ENCODE results near the gene SHISA9.

SHISA9 gene

DNA sequence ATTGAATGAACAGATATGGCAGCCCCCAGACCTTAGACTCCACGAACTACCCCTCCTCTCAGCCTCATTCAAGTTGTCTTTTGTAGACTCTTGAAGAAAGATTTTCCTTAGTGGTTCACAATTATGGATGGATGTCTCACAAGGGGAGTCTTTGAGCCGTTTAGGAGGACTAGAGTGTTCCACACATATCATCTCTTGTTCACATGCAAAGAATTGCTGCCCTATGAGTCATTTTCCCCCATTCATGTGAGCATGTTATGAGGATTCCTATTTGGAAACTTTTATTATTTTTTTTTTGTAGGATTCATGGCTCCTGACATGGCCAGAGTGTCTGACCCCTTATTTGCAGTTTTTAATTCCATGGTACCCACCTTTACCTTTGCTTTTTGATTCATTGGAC is 237.1 kb downstream of the SHISA9 start:
- TF ChIP-seq, protein P1, sequence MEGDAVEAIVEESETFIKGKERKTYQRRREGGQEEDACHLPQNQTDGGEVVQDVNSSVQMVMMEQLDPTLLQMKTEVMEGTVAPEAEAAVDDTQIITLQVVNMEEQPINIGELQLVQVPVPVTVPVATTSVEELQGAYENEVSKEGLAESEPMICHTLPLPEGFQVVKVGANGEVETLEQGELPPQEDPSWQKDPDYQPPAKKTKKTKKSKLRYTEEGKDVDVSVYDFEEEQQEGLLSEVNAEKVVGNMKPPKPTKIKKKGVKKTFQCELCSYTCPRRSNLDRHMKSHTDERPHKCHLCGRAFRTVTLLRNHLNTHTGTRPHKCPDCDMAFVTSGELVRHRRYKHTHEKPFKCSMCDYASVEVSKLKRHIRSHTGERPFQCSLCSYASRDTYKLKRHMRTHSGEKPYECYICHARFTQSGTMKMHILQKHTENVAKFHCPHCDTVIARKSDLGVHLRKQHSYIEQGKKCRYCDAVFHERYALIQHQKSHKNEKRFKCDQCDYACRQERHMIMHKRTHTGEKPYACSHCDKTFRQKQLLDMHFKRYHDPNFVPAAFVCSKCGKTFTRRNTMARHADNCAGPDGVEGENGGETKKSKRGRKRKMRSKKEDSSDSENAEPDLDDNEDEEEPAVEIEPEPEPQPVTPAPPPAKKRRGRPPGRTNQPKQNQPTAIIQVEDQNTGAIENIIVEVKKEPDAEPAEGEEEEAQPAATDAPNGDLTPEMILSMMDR (IDR thresholded peaks at IDR 0.05): no peak
- TF ChIP-seq ZFX (IDR thresholded peaks at IDR 0.05; ENCODE audit: borderline replicate concordance): no peak
- H3K27ac ChIP-seq: no peak overlapping the region

- H3K27ac ChIP-seq: no peak overlapping the region
- TF ChIP-seq ZFX (IDR thresholded peaks at IDR 0.05; ENCODE audit: borderline replicate concordance): no peak
- TF ChIP-seq, protein P1 (IDR thresholded peaks at IDR 0.05): no peak
Observed at GRCh38 chr16:13139661-13140241, 238.4 kb downstream of the SHISA9 start.

DNA sequence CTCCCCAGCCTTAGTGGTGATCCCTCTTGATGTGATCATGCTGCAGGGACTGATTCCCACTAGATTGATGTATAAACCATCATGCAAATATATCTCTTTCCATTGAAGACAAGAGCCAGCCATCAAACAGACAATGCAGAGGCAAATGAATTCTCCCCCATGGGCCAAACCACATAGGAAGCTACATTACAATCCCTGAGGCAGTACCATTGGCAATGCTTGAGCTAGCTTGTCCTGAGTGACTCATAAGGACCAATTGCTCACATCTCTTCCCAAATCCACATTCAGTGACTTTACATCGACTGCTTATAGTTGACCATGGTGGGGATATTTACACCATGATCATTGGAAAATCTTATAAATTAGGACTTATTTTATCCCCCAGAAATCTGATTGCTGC is 242.2 kb downstream of the SHISA9 start:
- no peak overlapping the region for H3K27ac ChIP-seq

DNA sequence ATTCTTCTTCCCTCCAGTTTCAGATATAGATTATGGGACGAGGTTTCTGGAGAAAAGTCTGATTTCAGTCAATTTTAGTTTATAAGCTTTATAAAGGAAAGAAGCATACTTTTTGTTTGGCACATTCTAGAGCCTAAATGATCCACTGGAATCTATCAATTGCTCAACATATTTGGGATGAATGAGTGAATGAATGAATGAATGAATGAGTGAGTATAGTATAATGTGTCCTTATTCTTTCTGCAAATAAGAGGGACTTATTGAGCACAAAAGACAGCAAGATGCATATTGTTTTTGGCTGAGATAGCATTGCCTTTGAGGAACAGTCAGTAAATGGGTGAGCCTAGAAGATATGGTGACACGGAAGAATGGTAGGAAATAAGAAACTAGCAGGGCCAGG is 245.4 kb downstream of the SHISA9 start:
- no peak overlapping the region for H3K27ac ChIP-seq
- TF ChIP-seq, protein P1 (IDR thresholded peaks at IDR 0.05): no peak
- no peak for TF ChIP-seq ZFX (IDR thresholded peaks at IDR 0.05; ENCODE audit: borderline replicate concordance)

More for the DNA sequence above, 242.2 kb downstream of the SHISA9 start:
- TF ChIP-seq, protein P1 (IDR thresholded peaks at IDR 0.05): no peak

- TF ChIP-seq ZFX (IDR thresholded peaks at IDR 0.05; ENCODE audit: borderline replicate concordance): no peak
- TF ChIP-seq, protein P1 (IDR thresholded peaks at IDR 0.05): no peak
- H3K27ac ChIP-seq: no peak overlapping the region
Observed at GRCh38 chr16:13148294-13148693, 246.9 kb downstream of the SHISA9 start.

DNA sequence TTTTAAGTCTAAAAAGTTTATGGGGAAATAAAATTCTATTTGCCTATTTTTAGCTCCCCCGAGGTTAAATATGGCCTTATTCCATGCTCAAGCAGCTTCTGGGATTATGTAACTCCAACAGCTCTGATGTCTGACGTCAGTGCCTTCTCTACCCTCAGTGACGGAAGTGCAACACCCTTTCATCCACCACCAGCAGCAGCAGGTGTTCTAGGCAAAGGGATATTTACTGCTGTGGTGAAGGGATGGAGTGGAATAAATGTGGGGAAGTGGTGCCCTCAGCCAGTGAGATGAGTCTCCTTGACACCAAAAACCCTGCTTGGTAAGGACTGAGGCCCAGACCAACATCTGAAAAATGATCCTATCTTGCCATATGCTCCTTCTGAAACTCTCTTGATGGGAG is 247.4 kb downstream of the SHISA9 start:
- no peak for TF ChIP-seq ZFX (IDR thresholded peaks at IDR 0.05; ENCODE audit: borderline replicate concordance)
- TF ChIP-seq, protein P1 (IDR thresholded peaks at IDR 0.05): no peak
- no peak overlapping the region for H3K27ac ChIP-seq

GRCh38 chr16:13150181-13150885 is 248.9 kb downstream of the SHISA9 start:
- TF ChIP-seq, protein P1 (IDR thresholded peaks at IDR 0.05): no peak
- no peak for TF ChIP-seq ZFX (IDR thresholded peaks at IDR 0.05; ENCODE audit: borderline replicate concordance)
- no peak overlapping the region for H3K27ac ChIP-seq

All from 22Rv1 (cell line).